Karpas-422 (cell line): ENCODE results near the gene INSYN2A. TPM values are rescaled to one million over a fixed set of nuclear protein-coding genes. Genes with fewer than 3 reads are reported as not detected.

ENCODE experiments used
- DNase-seq: peaks from one replicate; pipeline ENCODE4 v3.0.0-alpha.2; 2015
- H2AFZ ChIP-seq: fragments of 200-600 bp; sonication (generic); 2 replicates; pipeline ENCODE4 v1.6.1; 2014; ENCODE audit warnings: antibody characterized with exemption, low read length, mixed read lengths
- H3K27ac ChIP-seq: fragments of 200-600 bp; sonication (generic); 2 replicates; pipeline ENCODE4 v1.5.1; 2014; ENCODE audit warnings: mild to moderate bottlenecking, low read length, moderate library complexity
- H3K27me3 ChIP-seq: fragments of 200-600 bp; sonication (generic); 2 replicates; pipeline ENCODE4 v1.6.1; 2014; ENCODE audit warnings: low read length, mixed read lengths
- H3K36me3 ChIP-seq: fragments of 200-600 bp; sonication (generic); 2 replicates; pipeline ENCODE4 v1.6.1; 2014; ENCODE audit warnings: low read length, mixed read lengths; ENCODE audit not compliant: insufficient read depth
- H3K4me1 ChIP-seq: fragments of 200-600 bp; sonication (generic); 2 replicates; pipeline ENCODE4 v1.6.1; 2014; ENCODE audit warnings: mild to moderate bottlenecking, low read length, mixed read lengths
- H3K4me2 ChIP-seq: fragments of 200-600 bp; sonication (generic); 2 replicates; pipeline ENCODE4 v1.6.1; 2014; ENCODE audit warnings: low read length, low read depth, mild to moderate bottlenecking; ENCODE audit not compliant: poor library complexity, severe bottlenecking
- H3K4me3 ChIP-seq: fragments of 200-600 bp; sonication (generic); 2 replicates; pipeline ENCODE4 v1.5.1; 2014; ENCODE audit warnings: mild to moderate bottlenecking, antibody characterized with exemption, low read length, mixed read lengths
- H3K79me2 ChIP-seq: fragments of 200-600 bp; sonication (generic); 2 replicates; pipeline ENCODE4 v1.6.1; 2014; ENCODE audit warnings: mild to moderate bottlenecking, low read length, mixed read lengths
- H3K9ac ChIP-seq: fragments of 200-600 bp; sonication (generic); 2 replicates; pipeline ENCODE4 v1.6.0; 2014; ENCODE audit warnings: low read length
- H3K9me2 ChIP-seq: fragments of 200-600 bp; sonication (generic), shearing (Covaris generic); replicated peaks from 2 replicates; pipeline ENCODE4 v1.6.0; 2014; ENCODE audit warnings: mild to moderate bottlenecking, low read length, moderate library complexity; ENCODE audit not compliant: insufficient read depth
- H3K9me3 ChIP-seq: fragments of 300-700, 200-600 bp; sonication (generic); 2 replicates; pipeline ENCODE4 v1.6.1; 2014; ENCODE audit warnings: low read length, mixed read lengths
- H4K20me1 ChIP-seq: fragments of 200-600 bp; sonication (generic); 2 replicates; pipeline ENCODE4 v1.6.1; 2014; ENCODE audit warnings: mild to moderate bottlenecking, antibody characterized with exemption, low read length, low read depth; ENCODE audit not compliant: insufficient read depth
- total RNA-seq: library from RNA; depleted of rRNA; stranded (reverse); fragments of >200 nt; shearing (Covaris generic); gene quantifications from 2 replicates; pipeline ENCODE4 v1.2.3, GENCODE V29; 2014; ENCODE audit warnings: low replicate concordance

Gene INSYN2A
- total RNA-seq, 1 experiment from 2014 or later, result not detected

DNA sequence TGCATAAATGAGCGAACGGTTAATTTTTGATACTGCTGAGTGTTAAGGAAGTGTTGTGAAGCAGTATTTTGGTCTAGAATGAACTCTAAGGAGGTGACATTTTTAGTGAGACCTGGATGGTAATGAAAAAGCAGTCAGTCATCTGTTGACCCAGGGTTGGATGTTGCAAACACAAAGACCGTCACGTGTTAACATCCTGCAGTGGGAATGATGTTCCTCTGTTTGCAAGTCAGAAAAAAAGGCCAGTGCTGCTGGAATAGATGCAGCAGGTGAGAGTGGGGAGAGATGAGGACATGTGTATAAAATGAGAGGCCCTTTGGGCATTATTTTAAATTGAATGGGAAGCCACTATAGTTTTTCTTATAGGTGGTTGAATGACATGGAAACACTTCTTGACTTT is 39.3 kb downstream of the INSYN2A start:
- Histone ChIP-seq H3K9ac (no peak overlapping the region), H3K4me3 (no peak overlapping the region), H3K9me2 (no peaks in the 10 kb centered on the region), H2AFZ (no peak overlapping the region), H3K27ac (no peak overlapping the region), H3K9me3 (no peaks in the 10 kb centered on the region), H3K4me2 (no peak overlapping the region), H4K20me1 (no peaks in the 10 kb centered on the region), H3K79me2 (no peaks in the 10 kb centered on the region), H3K4me1 (no peaks in the 10 kb centered on the region), H3K27me3 (no peaks in the 10 kb centered on the region), H3K36me3 (no peaks in the 10 kb centered on the region)
- DNase-seq, result no peak

DNA sequence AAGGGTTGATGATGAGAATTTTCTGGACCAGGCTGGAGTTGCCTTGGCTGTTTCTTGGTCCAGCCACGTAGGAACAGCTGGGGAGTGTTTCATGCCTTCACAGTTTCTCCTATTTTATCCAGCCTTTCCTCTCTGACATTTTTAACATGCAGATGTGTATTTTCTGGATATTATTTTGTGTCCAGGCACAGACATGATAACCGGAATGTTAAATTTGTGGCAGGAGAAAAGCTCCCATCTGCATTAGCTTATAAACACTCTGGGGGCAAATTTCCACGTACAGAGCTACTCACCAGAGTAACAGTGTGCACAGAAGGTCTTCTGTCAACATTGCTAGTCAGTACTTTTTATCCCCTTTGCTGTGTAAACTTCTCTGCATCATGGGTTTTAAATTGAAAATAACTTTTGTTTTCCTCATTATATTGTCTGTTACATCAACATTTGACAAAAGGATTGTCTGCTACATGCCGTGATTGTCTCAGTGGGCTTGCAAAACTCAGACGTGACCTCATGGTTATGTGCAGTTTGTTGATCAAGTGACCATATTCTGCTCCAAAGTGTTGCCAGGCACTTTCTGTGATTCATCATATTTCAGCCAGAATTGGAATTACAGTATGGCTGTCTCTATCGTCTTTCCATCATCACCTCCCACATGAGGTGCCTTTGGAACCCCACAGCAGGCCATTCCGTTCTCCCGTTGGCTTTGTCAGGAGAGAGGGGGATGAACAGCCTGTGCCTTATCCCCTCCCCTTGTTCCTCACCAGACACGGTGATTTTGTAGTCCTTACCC is 41.4 kb downstream of the INSYN2A start:
- H3K4me3 ChIP-seq, result no peak overlapping the region
- H3K79me2 ChIP-seq, result no peaks in the 10 kb centered on the region
- H4K20me1 ChIP-seq, result no peaks in the 10 kb centered on the region
- H3K27me3 ChIP-seq, result no peaks in the 10 kb centered on the region
- no peak overlapping the region for H2AFZ ChIP-seq
- no peak overlapping the region for H3K27ac ChIP-seq
- no peaks in the 10 kb centered on the region for H3K36me3 ChIP-seq
- no peaks in the 10 kb centered on the region for H3K4me1 ChIP-seq
- no peak for DNase-seq
- H3K9ac ChIP-seq, result no peak overlapping the region
- H3K9me2 ChIP-seq, result no peaks in the 10 kb centered on the region
- no peak overlapping the region for H3K4me2 ChIP-seq
- H3K9me3 ChIP-seq, result no peaks in the 10 kb centered on the region

DNA sequence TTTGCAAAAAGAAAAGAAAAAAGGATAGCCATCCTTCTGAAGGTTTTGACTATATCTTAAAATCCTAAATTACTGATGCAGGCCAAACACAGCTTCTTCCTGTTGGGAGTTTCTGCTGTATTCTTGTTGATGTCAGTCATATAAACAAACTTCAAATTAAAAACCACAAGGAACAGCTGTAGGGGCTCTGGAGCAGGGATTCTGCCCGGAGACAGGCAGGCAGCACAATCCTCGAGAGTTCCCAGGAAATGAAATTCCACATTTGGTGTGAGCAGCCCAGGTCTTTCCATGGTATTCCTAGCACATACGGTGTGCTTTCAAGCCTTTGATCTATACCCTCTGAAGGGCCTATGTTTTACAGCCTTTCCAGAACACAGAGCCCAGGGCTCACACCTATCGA is 43.2 kb downstream of the INSYN2A start:
- no peak overlapping the region for H3K9ac ChIP-seq
- H3K4me2 ChIP-seq, result no peak overlapping the region
- no peak for DNase-seq
- H3K27me3 ChIP-seq, result no peaks in the 10 kb centered on the region
- no peak overlapping the region for H3K27ac ChIP-seq
- no peaks in the 10 kb centered on the region for H3K4me1 ChIP-seq
- no peaks in the 10 kb centered on the region for H4K20me1 ChIP-seq
- no peaks in the 10 kb centered on the region for H3K9me3 ChIP-seq
- H2AFZ ChIP-seq, result no peak overlapping the region
- no peaks in the 10 kb centered on the region for H3K9me2 ChIP-seq
- no peaks in the 10 kb centered on the region for H3K79me2 ChIP-seq
- H3K4me3 ChIP-seq, result no peak overlapping the region
- no peaks in the 10 kb centered on the region for H3K36me3 ChIP-seq

DNA sequence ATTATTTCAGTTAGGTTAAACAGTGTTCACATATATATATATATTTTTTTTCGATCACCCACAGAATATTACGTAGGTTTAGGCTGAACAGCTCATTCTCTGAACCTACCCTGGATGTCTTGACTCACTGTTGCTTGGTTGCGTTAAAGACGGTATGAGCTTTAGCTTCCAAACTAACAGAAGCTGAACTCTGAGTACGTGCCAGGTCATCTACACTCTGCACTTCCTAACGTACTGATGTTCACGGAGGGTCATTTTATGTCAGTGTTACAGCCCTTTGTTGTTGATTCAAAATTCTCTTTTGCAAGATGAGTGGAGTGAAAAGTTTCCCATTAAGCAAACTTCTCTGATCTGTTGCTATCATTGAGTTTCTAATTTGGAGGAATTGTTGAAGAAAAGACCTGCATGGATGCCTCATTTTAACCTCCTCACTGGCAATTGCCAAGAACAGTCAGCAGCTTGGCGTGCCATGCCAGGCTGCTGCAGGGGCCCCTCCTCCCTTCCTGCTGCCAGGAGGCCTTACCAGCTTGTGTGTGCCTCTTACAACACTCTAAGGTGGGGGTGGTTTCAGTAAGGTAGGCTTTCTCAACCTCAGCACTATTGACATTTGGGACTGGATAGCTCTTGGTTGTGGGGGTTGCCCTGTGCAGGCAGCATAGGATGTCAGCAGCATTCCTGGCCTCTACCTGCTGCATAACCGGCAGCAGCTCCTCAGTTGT is 44.3 kb downstream of the INSYN2A start:
- H4K20me1 ChIP-seq, result no peaks in the 10 kb centered on the region
- no peaks in the 10 kb centered on the region for H3K79me2 ChIP-seq
- no peaks in the 10 kb centered on the region for H3K4me1 ChIP-seq
- H2AFZ ChIP-seq, result no peak overlapping the region
- H3K27me3 ChIP-seq, result no peaks in the 10 kb centered on the region
- no peak overlapping the region for H3K4me2 ChIP-seq
- H3K36me3 ChIP-seq, result no peaks in the 10 kb centered on the region
- H3K27ac ChIP-seq, result no peak overlapping the region
- no peak overlapping the region for H3K4me3 ChIP-seq
- no peaks in the 10 kb centered on the region for H3K9me3 ChIP-seq
- DNase-seq, result no peak
- no peak overlapping the region for H3K9ac ChIP-seq
- H3K9me2 ChIP-seq, result no peaks in the 10 kb centered on the region

DNA sequence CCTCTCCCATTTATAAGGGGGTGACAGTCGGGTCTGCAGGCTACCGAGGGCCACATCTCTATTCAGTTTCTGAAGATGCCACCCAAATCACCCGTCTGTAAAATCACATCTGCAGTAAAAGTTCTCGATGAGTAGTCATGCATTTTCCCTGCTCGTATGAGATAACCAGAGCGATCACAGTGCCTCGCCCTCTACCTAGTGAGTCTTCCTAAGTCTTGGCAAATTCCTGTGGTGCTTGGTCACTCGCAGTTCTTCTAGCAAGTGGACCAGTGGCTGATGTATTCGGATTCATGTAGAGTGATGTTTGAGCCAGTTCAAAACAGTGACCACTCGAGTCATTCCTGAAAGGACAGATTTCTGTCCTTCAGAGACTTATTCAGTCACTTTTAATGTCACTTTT is 44.9 kb downstream of the INSYN2A start:
- no peaks in the 10 kb centered on the region for H3K4me1 ChIP-seq
- no peaks in the 10 kb centered on the region for H3K36me3 ChIP-seq
- no peaks in the 10 kb centered on the region for H4K20me1 ChIP-seq
- no peak overlapping the region for H3K27ac ChIP-seq
- DNase-seq, result no peak
- H2AFZ ChIP-seq, result no peak overlapping the region
- H3K9ac ChIP-seq, result no peak overlapping the region
- H3K4me2 ChIP-seq, result no peak overlapping the region
- no peak overlapping the region for H3K4me3 ChIP-seq
- H3K27me3 ChIP-seq, result no peaks in the 10 kb centered on the region
- H3K9me2 ChIP-seq, result no peaks in the 10 kb centered on the region
- H3K79me2 ChIP-seq, result no peaks in the 10 kb centered on the region
- H3K9me3 ChIP-seq, result no peaks in the 10 kb centered on the region

DNA sequence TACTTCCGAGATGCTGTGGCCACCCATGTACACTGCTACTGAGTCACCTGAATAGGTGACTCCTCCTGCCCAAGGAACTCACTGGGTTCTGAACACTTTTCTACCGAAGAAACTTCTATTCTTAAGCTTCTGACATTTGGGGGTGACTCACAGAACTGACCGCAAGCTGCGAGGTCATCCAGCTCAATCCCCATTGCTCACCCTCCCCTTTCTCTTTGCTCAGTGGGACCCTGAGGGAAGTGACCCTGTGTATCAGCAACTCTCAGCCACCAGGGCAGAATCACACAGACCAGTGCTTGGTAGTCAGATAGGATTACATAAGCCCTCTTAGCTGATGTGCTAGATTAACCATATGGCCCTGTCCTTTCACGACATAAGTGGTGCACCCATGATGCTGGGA is 46.3 kb downstream of the INSYN2A start:
- Histone ChIP-seq H3K9me3 (no peaks in the 10 kb centered on the region), H2AFZ (no peak overlapping the region), H3K4me3 (no peak overlapping the region), H3K4me2 (no peak overlapping the region), H3K27ac (no peak overlapping the region), H3K4me1 (no peaks in the 10 kb centered on the region), H3K9me2 (no peaks in the 10 kb centered on the region), H4K20me1 (no peaks in the 10 kb centered on the region), H3K9ac (no peak overlapping the region), H3K27me3 (no peaks in the 10 kb centered on the region), H3K36me3 (no peaks in the 10 kb centered on the region), H3K79me2 (no peaks in the 10 kb centered on the region)
- no peak for DNase-seq

DNA sequence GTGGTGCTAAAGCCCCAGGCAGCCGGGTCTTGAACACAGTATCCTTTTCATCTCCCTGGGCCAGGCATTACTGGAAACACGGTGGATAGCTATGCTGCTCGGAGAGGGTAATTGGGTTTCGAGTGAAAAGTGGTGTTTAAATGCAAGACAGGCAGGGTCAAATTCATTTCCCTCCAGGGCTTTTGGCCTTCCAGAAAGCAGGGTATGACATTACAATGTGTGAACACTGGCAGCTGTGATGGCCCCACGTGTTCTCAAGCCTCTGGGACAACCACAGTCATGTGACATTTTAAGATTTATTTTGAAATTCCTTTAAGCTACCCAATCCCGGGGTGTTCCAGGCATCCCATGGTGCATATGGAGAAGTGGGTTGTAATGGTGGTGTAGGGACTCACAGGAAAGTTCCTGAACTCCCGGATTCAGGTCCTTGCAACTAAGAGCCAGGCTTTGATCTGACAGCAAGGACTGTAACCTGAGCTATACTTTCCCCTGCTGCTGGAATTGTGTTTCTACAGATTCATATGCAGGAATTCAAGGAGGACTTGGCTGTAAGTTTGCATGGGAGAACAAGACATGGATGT is 46.8 kb downstream of the INSYN2A start:
- H3K4me1 ChIP-seq, result no peaks in the 10 kb centered on the region
- H3K4me2 ChIP-seq, result no peak overlapping the region
- no peaks in the 10 kb centered on the region for H4K20me1 ChIP-seq
- no peaks in the 10 kb centered on the region for H3K36me3 ChIP-seq
- no peak overlapping the region for H2AFZ ChIP-seq
- no peaks in the 10 kb centered on the region for H3K27me3 ChIP-seq
- H3K27ac ChIP-seq, result no peak overlapping the region
- H3K79me2 ChIP-seq, result no peaks in the 10 kb centered on the region
- no peaks in the 10 kb centered on the region for H3K9me3 ChIP-seq
- no peaks in the 10 kb centered on the region for H3K9me2 ChIP-seq
- no peak for DNase-seq
- H3K9ac ChIP-seq, result no peak overlapping the region
- H3K4me3 ChIP-seq, result no peak overlapping the region

DNA sequence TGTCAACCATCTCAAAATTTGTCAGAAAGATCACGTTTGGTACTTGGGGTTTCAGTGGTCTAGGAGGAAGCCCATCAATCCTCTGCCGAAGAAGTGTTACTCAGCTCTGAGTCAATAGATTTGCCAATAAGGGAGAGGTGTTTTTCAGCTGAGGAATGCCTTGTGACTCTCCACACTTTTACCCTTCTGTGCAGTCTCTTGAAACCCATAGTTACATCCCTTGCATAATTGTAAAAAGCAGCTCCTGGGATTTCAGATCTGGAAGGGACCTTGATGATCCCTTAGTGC is 47.5 kb downstream of the INSYN2A start:
- no peak overlapping the region for H2AFZ ChIP-seq
- H3K9me3 ChIP-seq, result no peaks in the 10 kb centered on the region
- H3K36me3 ChIP-seq, result no peaks in the 10 kb centered on the region
- H3K27ac ChIP-seq, result no peak overlapping the region
- no peaks in the 10 kb centered on the region for H4K20me1 ChIP-seq
- no peaks in the 10 kb centered on the region for H3K79me2 ChIP-seq
- H3K9me2 ChIP-seq, result no peaks in the 10 kb centered on the region
- DNase-seq, result no peak
- no peak overlapping the region for H3K4me3 ChIP-seq
- no peaks in the 10 kb centered on the region for H3K4me1 ChIP-seq
- H3K9ac ChIP-seq, result no peak overlapping the region
- H3K4me2 ChIP-seq, result no peak overlapping the region
- H3K27me3 ChIP-seq, result no peaks in the 10 kb centered on the region
